H1 (cell line): ENCODE results near the gene VAV2. TPM values are rescaled to one million over a fixed set of nuclear protein-coding genes. Genes with fewer than 3 reads are reported as not detected.

Experiments used
- CEBPB ChIP-seq: IDR thresholded peaks from 2 replicates; pipeline ENCODE4 v1.6.1; 2012; ENCODE audit warnings: low read depth, low read length
- GTF2F1 ChIP-seq: IDR thresholded peaks from 2 replicates; pipeline ENCODE4 v1.6.1; 2012; ENCODE audit warnings: low read depth, low read length, improper control_type of control experiment, borderline replicate concordance
- TAF7 ChIP-seq: optimal IDR thresholded peaks from 2 replicates; pipeline ENCODE3; 2011; ENCODE audit warnings: low read depth, mild to moderate bottlenecking, inconsistent platforms, low read length, moderate library complexity, borderline replicate concordance
- polyA plus RNA-seq, 7 experiments: library from polyadenylated mRNA; depleted of rRNA in 3 of 7; stranded (reverse) in 5 of 7; unstranded in 2 of 7; fragments of >200 nt in 5 of 7; fragments of 200-250 nt in 2 of 7; gene quantifications; 1 replicate in 5 of 7; 2 replicates in 1 of 7; 4 replicates in 1 of 7; pipeline versions ENCODE4 v1.2.1 to v1.2.3, GENCODE V29; 2011 to 2013; ENCODE audit warnings: missing spikeins in 2 of 7, mixed read lengths in 2 of 7
- total RNA-seq: library from RNA; stranded (reverse); fragmentation: NEBNext Ultra II Directional; extraction: Animal tissue kit (Norgen Biotek cat#: 25700); gene quantifications from 2 replicates; pipeline ENCODE4 v1.2.1, GENCODE V29; 2021
- TF ChIP-seq, protein P1 (sequence below): IDR thresholded peaks from 2 replicates; pipeline ENCODE4 v1.6.1; 2011; ENCODE audit warnings: low read depth, mild to moderate bottlenecking, low read length; ENCODE audit not compliant: insufficient read depth

The VAV2 gene
- total and polyA plus RNA-seq, 2 of the 8 experiments (the other 6 are each of a cell fraction or from before 2014, with no cell fraction given) = 13.6 to 37.6 TPM

DNA sequence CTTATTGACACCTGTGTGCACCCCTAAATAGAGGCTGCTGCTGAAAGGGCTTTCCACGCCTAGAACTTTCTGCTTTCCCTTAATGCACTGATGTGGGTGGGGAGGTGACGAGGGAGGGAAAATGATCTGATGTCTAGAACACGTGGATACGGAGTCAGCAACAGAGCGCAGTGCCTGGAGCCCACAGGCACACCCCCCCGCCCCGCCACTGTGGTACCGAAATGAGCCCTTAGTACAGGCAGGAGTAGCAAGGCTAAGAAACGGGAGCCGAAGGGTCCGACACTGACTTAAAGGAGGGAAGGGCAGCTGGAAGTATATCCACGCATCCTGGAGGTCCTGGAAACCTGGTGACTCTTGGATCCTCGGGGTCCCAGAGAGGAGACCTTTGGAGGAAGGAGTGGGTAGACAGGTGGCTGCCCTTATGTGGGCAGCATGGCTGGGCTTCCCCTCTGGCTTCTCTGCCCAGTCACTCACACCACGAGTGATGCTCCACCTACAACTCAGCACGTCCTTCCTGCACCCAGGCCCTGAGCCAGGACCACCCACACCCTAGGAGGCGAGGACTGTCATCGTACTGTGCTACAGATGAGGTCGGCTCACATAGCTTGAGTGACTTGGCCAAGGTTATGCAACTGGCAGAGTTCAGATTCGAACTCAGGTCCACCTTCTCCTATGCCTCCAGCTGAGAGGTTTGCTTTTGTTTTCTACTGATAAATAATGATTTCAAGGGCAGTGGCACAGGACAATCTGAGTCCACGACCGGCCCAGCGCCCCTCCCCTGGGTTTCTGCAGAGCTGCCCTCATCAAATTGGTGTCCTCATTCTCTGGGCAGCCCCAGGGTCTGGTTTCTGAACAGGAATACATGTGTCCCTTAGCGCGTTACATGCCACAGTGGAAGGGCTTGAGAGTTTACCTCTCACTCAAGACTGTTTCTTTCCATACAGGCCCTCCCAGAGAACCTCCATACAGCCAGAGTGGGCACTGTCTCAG lies 4.7 kb upstream of the VAV2 start (continued):
- TF ChIP-seq TAF7 (no peak), GTF2F1 (no peak), CEBPB (no peak)
- TF ChIP-seq, protein P1, sequence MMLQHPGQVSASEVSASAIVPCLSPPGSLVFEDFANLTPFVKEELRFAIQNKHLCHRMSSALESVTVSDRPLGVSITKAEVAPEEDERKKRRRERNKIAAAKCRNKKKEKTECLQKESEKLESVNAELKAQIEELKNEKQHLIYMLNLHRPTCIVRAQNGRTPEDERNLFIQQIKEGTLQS = no peak
